Tibial nerve (tissue), 3 donors: ENCODE results near the gene DLGAP3.

ENCODE experiments used
- POLR2A ChIP-seq, 2 donors: fragments of 450-650 bp; IDR thresholded peaks; one replicate each; pipeline ENCODE4 v1.6.1; 2017; ENCODE audit warnings: antibody characterized with exemption in 2 of 2, mild to moderate bottlenecking in 2 of 2, moderate library complexity in 2 of 2
- TF ChIP-seq, protein P1 (sequence below), 5 experiments: fragments of 200-600 bp in 3 of 5; fragments of 450-650 bp in 2 of 5; sonication (generic) in 3 of 5; IDR thresholded peaks; one replicate each; pipeline ENCODE4 v1.5.1; 2016 to 2019; ENCODE audit warnings: antibody characterized with exemption in 5 of 5, mild to moderate bottlenecking in 3 of 5, moderate library complexity in 2 of 5

DNA sequence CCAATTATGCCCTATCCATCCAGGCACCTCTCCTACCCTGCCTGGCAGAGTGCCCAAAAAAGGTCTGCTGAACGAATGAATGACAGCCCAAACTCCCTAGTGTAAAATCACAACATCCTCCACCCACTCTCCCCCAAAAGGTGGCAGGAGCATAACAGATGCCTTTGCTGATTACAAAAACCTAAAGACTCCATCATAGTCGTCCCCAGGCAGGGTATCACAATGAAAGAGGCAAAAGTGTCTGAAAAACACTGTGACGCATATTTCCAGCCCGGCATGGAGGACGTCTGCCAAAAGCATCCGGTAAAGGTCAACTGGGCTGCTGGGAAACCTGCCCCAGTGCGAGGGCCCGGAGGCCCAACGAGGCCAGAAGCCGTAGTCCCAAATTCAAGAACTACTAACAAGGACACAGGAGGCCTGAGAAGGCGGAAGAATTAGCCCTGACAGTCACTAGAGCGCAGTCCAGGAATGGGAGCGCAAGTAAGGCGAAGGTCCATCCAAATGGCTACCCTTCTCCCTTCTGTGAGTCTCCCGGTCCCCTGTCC lies 70.5 kb downstream of the DLGAP3 start:
- TF ChIP-seq, protein P1, sequence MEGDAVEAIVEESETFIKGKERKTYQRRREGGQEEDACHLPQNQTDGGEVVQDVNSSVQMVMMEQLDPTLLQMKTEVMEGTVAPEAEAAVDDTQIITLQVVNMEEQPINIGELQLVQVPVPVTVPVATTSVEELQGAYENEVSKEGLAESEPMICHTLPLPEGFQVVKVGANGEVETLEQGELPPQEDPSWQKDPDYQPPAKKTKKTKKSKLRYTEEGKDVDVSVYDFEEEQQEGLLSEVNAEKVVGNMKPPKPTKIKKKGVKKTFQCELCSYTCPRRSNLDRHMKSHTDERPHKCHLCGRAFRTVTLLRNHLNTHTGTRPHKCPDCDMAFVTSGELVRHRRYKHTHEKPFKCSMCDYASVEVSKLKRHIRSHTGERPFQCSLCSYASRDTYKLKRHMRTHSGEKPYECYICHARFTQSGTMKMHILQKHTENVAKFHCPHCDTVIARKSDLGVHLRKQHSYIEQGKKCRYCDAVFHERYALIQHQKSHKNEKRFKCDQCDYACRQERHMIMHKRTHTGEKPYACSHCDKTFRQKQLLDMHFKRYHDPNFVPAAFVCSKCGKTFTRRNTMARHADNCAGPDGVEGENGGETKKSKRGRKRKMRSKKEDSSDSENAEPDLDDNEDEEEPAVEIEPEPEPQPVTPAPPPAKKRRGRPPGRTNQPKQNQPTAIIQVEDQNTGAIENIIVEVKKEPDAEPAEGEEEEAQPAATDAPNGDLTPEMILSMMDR (IDR thresholded peaks at IDR 0.05) = no peak
- TF ChIP-seq POLR2A (IDR thresholded peaks at IDR 0.05) = no peak
